Dermis microvascular lymphatic vessel endothelial cell (primary cell): Measurements from ENCODE around the gene TAS2R46. TPM values are rescaled to one million over a fixed set of nuclear protein-coding genes. Genes with fewer than 3 reads are reported as not detected.
"Not testable (repeated sequence)": the region's sequence is repeated elsewhere in the genome, so short reads cannot be mapped to it uniquely, and the experiment has no call there.

Source experiments
- DNase-seq, 2 donors: peaks; one replicate each; pipeline versions ENCODE4 v3.0.0 to v3.0.0-alpha.2; 2010; ENCODE audit warnings: low read depth in 2 of 2
- total RNA-seq: library from RNA; depleted of rRNA; stranded (reverse); fragments of >200 nt; gene quantifications from 2 replicates; pipeline ENCODE4 v1.2.1, GENCODE V29; 2014

Gene TAS2R46
- total RNA-seq, 1 donor from 2014 or later: 1.0 TPM

- DNase-seq: peak in 1 of 2 donors; percentile 65
Measured at GRCh38 chr12:11039171-11039570, 22.9 kb downstream of the TAS2R46 start.

GRCh38 chr12:11033959-11034358 is 28.1 kb downstream of the TAS2R46 start:
- not testable (repeated sequence) for DNase-seq

DNA sequence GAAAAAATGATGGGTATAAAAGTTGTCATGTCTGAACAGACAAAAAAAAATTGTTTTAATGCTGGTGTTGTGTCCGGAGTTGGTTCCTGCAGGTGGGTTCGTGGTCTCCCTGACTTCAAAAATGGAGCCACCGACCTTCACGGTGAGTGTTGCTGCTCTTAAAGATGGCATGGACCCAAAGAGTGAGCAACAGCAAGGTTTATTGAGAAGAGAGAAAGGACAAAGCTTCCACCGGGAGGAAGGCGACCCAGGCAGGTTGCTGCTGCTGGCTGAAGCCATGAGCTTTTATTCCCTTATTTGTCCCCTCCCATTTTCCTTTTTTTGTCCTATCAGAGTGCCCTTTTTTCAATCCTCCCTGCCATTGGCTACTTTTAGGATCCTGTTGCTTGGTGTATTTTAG is 30.8 kb downstream of the TAS2R46 start, which contains the start of gene TAS2R31:
Gene TAS2R31 (minus strand): TSS at position 101 of the 400 bp plus-strand sequence. CDS start 72 bp downstream, at position 29.
- DNase-seq: no peak

DNA sequence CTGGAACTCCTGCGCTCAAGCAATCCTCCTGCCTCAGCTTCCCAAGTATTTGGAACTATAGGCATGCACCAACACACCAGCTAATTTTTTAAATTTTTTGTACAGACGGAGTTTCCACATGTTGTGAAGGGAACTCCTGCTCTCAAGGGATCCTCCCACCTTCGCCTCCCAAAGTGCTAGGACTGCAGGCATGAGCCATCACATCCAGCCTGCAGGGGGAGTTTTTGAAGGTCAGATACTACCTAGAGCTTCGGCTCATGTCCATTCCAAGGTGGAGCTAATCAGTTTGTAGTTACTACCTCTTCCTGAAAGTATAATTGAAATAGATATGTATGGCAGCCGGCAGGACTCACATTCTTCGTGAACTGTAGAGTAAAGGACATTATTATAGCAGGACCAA is 36.0 kb downstream of the TAS2R46 start:
- DNase-seq: no peak

DNA sequence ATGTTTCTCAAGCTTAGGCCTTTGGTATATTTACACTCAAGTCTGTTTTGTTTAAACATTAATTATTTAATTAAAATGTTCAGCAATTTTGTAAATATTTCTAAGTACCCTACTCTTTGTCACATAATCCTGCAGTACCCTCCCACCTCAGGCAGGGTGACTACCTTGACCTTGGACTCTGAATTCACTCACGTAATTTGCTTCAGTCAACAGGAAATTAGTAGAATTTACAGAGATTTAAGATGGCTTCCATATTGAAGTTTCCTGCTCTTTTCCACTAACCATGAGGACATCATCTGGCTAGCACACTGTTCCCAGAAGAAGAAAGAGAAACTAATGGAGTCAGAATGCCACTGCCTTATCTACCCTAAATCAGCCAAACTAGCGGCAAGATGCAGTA is 38.7 kb downstream of the TAS2R46 start:
- DNase-seq: no peak

DNA sequence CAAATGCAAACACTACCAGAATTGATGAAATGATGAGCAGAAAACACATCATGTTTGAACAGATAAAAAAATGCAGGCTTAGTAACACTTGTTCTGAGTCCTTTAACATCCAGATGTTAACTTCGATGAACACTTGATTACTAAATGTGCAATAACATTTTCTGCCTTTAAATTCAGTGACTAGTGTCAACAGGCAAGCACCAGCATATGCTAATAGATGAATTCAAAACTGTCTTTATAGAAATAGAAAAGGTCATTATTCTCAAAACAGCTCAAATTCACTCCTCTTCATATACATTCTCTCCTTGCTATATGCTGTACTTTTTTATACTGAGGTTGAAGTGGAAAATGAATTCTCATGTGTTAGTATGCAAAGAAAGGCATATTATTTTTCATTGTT is 39.6 kb downstream of the TAS2R46 start, which contains the start of gene TAS2R19:
Gene TAS2R19 (minus strand): TSS at position 101 of the 400 bp plus-strand sequence. CDS start 49 bp downstream, at position 52.
- DNase-seq: no peak

DNA sequence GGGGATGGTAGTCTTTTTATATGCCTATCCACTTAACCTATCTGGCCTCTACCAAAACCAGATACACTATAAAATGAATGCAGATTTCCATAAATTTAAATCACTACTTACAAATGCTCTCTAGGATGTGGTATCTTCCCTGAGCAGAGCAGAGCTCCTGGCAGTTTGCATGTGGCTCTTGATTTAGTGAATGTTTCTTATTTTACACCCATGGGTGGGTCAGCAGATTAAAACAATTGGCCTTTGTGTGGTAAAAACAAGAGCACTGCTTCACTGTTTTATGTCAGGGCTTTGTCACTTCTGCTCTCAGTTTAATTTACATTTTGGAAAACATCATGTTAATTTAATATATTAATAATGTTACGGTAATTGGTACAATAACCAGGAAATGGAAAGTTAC is 45.2 kb downstream of the TAS2R46 start:
- DNase-seq: no peak

DNA sequence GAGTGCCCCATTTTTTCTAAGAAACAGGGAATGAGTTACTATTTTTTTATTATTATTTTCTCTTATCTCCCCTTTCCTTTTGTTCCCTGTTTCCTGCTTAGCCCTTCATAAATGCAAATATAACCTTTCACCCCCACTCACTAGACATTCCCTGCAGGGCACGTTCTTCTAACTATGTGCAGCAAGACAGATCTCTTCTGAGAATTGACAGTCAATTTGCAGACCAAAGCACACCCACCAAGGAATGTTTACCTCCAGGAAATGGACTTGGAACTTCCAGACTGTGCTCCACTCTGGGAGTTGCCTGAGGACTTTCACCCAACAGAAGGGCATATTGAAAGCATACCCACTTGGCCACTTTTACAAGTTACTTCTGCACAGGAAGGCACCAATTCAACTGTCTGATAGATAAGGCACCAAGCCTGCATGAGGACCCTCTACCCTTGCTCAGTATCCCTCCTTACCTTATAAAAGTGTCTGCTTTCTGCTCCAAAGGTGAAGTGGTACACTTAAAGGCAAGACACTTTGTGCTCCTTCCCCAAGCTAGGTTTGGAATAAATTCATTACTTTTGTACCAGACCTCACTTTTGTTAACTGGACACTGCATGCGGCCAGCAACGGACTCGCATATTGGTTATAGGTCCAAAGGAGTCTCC is 46.2 kb downstream of the TAS2R46 start:
- peak in 1 of 2 donors; percentile 59 for DNase-seq

GRCh38 chr12:11014234-11014633 is 47.9 kb downstream of the TAS2R46 start:
- no peak for DNase-seq

Other genes with a start within 250 kb of the TAS2R46 start
- gene TAS2R10, start 235.9 kb downstream of the TAS2R46 start, total RNA-seq: 0.13 and 0.51 TPM in 2 replicates
- gene PRR4, start 212.8 kb downstream of the TAS2R46 start, total RNA-seq: 0.13 and 0.51 TPM in 2 replicates
- gene PRH1, start 178.0 kb downstream of the TAS2R46 start, total RNA-seq: 6.5 and 10.5 TPM in 2 replicates
- gene TAS2R13, start 152.7 kb downstream of the TAS2R46 start, total RNA-seq: 0.39 and 0.63 TPM in 2 replicates
- gene PRH2, start 133.1 kb downstream of the TAS2R46 start, total RNA-seq: not detected in 2 replicates
- gene TAS2R14, start 123.0 kb downstream of the TAS2R46 start, total RNA-seq: 0.90 and 1.0 TPM in 2 replicates
- 1.2 and 1.8 TPM in 2 replicates for gene TAS2R50, start 75.4 kb downstream of the TAS2R46 start, total RNA-seq
- 1.3 and 2.3 TPM in 2 replicates for gene TAS2R20, start 64.0 kb downstream of the TAS2R46 start, total RNA-seq
- 1.7 and 3.4 TPM in 2 replicates for gene TAS2R19, start 39.7 kb downstream of the TAS2R46 start, total RNA-seq
- gene TAS2R31, start 30.9 kb downstream of the TAS2R46 start, total RNA-seq: 1.2 and 2.3 TPM in 2 replicates
- 0.26 and 1.6 TPM in 2 replicates for gene TAS2R43, start 30.0 kb upstream of the TAS2R46 start, total RNA-seq
- gene TAS2R30, start 72.3 kb upstream of the TAS2R46 start, total RNA-seq: 1.3 and 2.0 TPM in 2 replicates
- gene SMIM10L1, start 108.9 kb upstream of the TAS2R46 start, total RNA-seq: 3.2 and 4.2 TPM in 2 replicates
- not detected in 2 replicates for gene TAS2R42, start 124.6 kb upstream of the TAS2R46 start, total RNA-seq
- not detected in 2 replicates for gene PRB3, start 207.4 kb upstream of the TAS2R46 start, total RNA-seq
- not detected in 2 replicates for gene PRB4, start 248.1 kb upstream of the TAS2R46 start, total RNA-seq